GF-D8 (cell line): ENCODE measurements around the gene DEFB131A.
"Not testable (repeated sequence)": the region's sequence is repeated elsewhere in the genome, so short reads cannot be mapped to it uniquely, and the experiment has no call there.

Source experiments
- DNase-seq: peaks from one replicate; lab custom pipeline; 2025; lab: John Stamatoyannopoulos, UW

DEFB131A gene

GRCh38 chr4:9444114-9444513 is at the start of gene DEFB131A:
Gene DEFB131A (plus strand): TSS chr4:9444414. CDS start chr4:9444534, 120 bp downstream.
- DNase-seq, result not testable (repeated sequence)

GRCh38 chr4:9405774-9406173 is 38.4 kb upstream of the DEFB131A start:
- DNase-seq, result not testable (repeated sequence)

DNA sequence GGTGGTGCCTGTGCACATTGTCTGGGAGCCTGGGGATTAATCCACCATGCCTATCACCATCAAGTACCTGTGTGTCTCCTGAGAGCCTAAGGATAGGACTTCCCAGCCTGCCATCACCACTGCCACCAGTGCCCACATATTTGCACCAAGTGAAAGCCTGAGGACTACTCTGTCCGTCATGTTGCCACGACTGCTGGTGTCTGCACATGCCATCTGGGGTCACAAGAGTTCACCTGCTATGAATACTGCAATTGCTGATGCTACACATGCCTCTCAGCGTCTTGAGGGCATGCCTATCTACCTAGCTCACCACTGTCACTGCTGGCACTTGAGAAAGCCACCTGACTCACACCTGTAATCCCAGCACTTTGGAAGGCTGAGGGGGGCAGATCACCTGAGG is 37.7 kb upstream of the DEFB131A start:
- not testable (repeated sequence) for DNase-seq

DNA sequence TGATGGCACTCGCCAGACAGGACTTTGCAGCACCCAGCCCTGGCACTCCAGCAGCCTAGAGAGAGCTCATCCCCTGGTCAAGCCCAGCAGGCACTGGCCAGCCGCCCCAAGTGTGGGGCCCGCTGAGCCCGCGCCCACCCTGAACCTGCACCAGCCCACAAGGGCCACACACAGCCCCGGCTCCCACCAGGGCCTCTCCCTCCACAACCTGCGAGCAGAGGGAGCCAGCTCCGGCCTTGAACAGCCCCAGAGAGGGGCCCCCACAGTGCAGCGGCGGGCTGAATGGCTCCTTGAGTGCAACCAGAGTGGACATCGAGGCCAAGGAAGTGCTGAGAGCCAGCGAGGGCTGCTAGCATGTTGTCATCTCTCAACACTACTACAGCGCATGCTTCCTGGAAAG is 34.4 kb upstream of the DEFB131A start:
- DNase-seq, result no peak

- not testable (repeated sequence) for DNase-seq
Measured at GRCh38 chr4:9421884-9422455, 22.2 kb upstream of the DEFB131A start.

- DNase-seq, result not testable (repeated sequence)
Measured at GRCh38 chr4:9425916-9426315, 18.3 kb upstream of the DEFB131A start.

- not testable (repeated sequence) for DNase-seq
Measured at GRCh38 chr4:9430061-9430460, 14.2 kb upstream of the DEFB131A start.

- not testable (repeated sequence) for DNase-seq
Measured at GRCh38 chr4:9433320-9433719, 10.9 kb upstream of the DEFB131A start.

GRCh38 chr4:9436728-9437127 is 7.5 kb upstream of the DEFB131A start:
- DNase-seq, result not testable (repeated sequence)

DNA sequence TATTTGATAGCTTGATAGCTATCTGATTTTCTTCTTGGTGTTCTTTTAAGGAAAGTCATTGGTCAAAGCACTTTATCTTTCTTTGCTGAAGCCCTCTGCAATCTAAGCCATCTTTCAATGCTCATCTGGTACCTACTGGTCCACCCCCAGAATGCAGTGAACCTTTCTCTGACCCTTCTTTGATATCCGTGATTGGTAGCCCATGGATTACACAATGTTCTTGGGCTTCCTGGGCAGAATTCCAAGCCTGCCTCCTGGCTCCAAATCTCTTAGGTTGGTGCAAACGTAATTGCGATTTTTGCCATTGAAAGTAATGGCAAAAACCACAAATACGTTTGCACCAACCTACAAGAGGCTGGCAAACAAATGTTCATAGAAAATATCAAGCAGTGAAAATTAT is 1.9 kb upstream of the DEFB131A start:
- not testable (repeated sequence) for DNase-seq

DNA sequence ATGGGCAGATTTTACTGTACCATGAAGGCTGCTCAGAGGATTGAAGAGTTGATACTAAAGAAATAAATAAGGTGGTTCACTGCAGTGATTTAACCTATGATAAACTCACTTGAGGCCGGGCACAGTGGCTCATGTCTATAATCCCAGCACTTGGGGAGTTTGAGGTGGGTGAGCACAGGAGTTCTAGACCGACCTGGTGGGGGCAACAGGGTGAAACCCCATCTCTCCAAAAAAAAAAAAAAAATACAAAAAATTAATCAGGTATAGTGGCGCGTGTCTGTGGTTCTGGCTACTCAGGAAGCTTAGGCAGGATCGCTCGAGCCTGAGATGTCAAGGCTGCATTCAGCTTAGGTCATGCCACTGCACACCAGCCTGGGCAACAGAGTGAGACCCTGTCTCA is 467 bp downstream of the DEFB131A start:
- DNase-seq, result not testable (repeated sequence)

DNA sequence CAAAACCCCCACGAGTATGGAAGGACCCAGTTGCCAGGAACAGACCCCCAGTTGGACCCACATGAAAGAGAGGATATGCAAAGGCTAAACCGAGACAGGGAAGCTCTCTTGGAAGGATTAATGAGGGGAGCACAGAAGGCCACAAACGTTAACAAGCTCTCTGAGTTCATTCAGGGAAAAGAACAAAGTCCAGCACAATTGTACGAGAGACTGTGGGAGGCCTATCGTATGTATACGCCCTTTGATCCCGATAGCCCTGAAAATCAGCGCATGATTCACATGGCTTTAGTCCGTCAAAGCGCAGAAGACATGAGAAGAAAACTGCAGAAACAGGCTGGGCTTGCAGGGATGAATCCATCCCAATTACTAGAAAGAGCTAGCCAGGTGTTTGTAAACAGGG is 8.0 kb downstream of the DEFB131A start:
- DNase-seq, result not testable (repeated sequence)

DNA sequence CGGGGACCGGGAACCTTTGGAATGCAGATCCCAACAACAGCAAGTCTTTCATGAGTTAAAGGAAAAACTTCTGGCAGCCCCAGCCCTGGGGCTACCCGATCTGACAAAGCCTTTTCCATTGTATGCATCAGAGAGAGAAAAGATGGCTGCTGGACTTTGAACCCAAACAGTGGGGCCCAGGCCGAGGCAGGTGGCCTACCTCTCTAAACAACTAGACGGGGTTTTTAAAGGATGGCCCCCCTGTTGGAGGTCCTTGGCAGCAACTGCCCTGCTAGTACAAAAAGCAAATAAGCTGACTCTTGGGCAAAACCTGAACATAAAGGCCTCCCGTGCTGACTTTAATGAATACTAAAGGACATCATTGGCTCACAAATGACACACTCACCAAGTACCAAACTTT is 10.1 kb downstream of the DEFB131A start:
- not testable (repeated sequence) for DNase-seq

DNA sequence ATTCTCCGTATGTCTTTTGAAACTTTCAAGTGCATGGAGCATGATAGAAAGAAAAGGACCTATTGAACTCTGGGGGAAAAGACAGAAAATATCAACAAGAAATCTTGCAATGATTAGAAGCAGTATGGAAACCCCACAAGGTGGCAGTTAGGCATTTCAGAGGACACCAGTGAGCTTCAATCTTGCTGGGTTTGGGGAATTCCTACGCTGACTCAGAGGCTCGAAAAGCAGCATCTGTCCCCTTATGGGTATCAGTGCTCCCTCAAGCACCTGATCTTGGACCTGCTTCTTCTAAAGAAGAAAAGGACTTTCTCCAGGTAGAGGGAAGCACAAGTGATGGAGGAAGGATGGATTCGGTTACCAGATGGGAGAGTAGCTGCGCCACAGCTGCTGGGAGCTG is 10.8 kb downstream of the DEFB131A start:
- DNase-seq, result not testable (repeated sequence)

- not testable (repeated sequence) for DNase-seq
Measured at GRCh38 chr4:9479466-9479865, 35.3 kb downstream of the DEFB131A start.

- DNase-seq, result not testable (repeated sequence)
Measured at GRCh38 chr4:9480066-9480465, 35.9 kb downstream of the DEFB131A start.

DNA sequence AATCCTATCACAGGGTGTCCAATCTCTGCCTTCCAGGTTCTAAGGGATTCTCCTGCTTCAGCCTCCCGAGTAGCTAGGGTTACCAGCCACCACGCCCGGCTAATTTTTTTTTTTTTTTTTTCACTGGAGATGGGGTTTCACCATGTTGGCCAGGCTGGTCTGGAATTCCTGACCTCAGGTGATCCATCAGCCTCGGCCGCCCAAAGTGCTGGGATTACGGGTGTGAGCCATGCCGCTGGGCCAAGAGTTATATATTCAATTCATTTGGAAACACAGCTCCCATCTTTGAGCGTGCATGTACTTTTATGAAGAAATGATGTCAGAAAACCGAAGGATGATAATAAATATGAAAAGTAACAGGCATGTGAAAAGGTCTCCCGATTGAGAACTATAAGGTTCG is 38.7 kb downstream of the DEFB131A start:
- DNase-seq, result not testable (repeated sequence)

GRCh38 chr4:9483682-9484081 is 39.5 kb downstream of the DEFB131A start:
- DNase-seq, result not testable (repeated sequence)

DNA sequence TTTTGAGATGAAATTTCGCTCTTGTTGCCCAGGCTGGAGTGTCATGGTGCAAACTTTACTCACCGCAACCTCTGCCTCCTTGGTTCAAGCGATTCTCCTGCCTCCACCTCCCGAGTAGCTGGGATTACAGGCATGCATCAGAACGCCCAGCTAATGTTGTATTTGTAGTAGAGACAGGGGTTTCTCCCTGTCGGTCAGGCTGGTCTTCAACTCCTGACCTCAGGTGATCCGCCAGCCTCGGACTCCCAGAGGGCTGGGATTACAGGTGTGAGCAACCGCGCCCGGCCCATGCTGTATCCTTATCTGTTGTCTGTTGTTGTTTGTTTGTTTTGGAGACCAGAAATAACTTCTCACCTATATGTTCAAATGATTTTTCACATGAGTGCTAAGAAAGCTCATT is 42.7 kb downstream of the DEFB131A start:
- not testable (repeated sequence) for DNase-seq

- not testable (repeated sequence) for DNase-seq
Measured at GRCh38 chr4:9488796-9489195, 44.6 kb downstream of the DEFB131A start.

GRCh38 chr4:9490496-9490895 is 46.3 kb downstream of the DEFB131A start:
- not testable (repeated sequence) for DNase-seq

DNA sequence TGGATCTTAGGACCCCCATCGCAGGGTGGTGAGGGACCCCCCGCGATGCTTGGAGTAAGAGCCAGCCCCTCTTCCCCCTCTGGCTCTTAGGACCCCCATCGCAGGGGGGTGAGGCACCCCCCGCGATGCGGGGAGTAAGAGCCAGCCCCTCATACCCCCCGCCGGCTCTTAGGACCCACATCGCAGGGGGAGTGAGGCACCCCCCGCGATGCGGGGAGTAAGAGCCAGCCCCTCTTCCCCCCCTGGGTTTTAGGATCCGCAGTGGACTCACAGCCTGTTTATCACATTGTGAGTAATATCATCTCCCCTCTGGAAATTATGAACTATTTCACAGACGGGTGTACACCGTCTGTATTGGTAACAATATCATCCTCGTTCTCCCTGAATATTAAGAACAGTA is 46.8 kb downstream of the DEFB131A start:
- not testable (repeated sequence) for DNase-seq

GRCh38 chr4:9493589-9493988 is 49.4 kb downstream of the DEFB131A start:
- not testable (repeated sequence) for DNase-seq
